ENCODE measurements around the gene KLHDC1.
"Not testable (repeated sequence)": the region's sequence is repeated elsewhere in the genome, so short reads cannot be mapped to it uniquely, and the experiment has no call there.

The KLHDC1 gene

DNA sequence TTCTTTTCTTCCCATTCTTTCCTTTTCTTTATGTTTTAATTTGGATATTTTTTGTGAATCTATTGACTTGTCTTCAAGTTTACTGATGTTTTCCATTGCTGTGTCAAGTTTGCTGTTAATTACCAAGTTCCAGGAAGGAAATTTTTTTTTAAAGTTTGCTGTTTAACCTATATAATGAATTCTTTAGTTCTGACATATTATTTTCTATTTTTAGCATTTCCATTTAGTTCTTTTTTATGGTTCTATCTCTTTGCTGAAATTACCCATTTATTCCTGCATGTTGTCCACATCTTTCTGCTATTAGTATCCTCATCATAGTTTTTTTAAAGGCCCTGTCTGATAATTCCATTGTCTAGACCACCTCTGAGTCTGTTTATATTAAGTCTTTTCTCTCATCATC, 27.8 kb downstream of the KLHDC1 start:
- no peak for DNase-seq
- intact Hi-C loops (cut with DNase I): no loop called here

DNA sequence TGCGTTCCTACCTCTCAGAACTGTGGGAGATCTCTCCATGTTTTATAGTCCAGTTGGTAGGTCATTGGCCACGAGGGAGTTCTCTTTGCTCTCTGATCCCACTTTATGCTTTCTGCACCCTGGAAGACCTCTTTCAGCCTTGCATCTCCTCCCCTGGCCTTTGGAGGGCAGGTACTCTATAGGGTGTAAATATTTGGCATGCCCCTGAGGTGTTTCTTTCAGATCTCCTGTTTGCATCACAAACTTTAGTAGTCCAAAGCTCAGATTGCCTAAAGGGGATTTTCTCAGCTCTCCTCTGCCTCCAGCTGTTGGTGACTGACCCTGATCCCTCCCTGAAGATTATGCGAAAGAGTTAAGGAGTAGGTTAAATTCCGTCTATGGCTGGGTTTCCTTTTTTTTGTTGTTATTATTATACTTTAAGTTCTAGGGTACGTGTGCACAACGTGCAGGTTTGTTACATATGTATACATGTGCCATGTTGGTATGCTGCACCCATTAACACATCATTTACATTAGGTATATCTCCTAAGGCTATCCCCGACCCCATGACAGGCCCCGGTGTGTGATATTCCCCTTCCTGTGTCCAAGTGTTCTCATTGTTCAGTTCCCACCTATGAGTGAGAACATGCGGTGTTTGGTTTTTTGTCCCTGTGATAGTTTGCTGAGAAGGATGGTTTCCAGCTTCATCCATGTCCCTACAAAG, 29.0 kb downstream of the KLHDC1 start:
- DNase-seq; intact Hi-C loops (cut with DNase I): not testable (repeated sequence)

DNA sequence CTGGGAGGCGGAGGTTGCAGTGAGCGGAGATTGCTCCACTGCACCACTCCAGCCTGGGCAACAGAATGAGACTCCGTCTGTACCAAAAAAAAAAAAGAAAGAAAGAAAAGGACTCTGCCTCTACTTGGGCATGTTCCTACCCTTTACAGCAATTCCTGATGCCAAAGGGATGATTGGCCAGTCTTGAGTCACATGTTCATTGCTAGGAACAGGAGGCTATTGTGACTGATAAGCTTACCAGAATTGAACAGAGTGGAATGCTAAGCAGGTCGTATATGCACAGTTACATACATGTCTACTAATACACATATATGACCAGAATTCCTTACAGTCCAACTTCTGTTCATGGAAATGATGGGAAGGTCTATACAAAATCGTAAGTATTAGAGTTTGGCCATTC, 34.3 kb downstream of the KLHDC1 start:
- intact Hi-C loops (cut with DNase I): no loop called here

DNA sequence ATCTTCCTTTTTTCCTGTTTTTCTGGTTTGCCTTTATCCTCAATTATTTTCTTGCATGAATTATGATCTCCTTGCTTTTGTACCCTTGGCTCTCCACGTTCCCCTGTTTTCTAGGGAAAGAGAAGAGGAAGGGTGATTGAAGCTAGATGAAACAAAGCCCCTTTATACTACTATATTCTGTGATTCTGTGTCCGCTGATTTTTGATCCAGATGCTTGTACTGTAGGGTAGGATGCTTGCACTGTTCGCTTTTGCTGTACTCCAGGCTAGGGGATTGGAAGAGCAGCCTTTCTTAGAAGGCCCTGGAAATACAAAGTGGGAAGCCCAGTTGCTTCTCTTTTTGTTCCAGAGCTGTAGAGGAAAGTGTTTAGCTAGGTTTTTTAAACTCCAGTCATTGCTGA, 40.0 kb downstream of the KLHDC1 start:
- no peak for DNase-seq
- intact Hi-C loops (cut with DNase I): no loop called here

More for the DNA sequence above, 34.3 kb downstream of the KLHDC1 start:
- DNase-seq: no peak

DNA sequence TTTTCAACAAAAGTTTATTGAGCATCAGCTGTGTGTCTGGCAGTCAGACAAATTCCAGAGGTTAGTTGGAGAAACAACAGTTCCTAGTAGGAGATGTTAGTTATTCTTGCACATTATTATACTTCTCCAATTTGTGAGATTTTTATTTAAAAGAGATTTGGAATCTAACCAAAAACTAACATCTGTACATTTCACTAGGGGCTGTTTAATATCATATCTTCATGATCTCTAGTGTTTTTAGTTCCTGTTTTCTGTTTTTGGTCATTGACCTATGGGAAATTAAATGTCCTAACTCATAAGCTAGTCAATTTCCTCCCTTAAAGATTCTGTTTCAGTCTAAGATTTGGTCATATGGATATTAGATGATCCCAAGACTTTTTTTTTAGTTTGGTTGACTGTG, 40.9 kb downstream of the KLHDC1 start:
- no peak for DNase-seq
- intact Hi-C loops (cut with DNase I): no loop called here

DNA sequence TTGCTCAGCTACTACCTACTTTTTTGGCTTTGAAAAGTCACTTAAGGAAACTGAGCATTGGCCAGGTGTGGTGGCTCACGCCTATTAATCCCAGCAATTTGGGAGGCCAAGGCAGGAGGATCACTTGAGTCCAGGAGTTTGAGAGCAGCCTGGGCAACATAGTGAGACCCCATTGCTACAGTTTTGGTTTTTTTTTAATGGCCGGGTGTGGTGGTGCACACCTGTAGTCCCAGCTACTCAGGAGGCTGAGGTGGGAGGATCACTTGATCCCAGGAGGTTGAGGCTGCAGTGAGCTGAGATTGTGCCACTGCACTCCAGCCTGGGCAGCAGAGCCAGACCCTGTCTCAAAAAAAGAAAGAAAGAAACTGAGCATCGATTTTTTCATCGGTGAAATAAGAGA, 42.7 kb downstream of the KLHDC1 start:
- DNase-seq; intact Hi-C loops (cut with DNase I): not testable (repeated sequence)

DNA sequence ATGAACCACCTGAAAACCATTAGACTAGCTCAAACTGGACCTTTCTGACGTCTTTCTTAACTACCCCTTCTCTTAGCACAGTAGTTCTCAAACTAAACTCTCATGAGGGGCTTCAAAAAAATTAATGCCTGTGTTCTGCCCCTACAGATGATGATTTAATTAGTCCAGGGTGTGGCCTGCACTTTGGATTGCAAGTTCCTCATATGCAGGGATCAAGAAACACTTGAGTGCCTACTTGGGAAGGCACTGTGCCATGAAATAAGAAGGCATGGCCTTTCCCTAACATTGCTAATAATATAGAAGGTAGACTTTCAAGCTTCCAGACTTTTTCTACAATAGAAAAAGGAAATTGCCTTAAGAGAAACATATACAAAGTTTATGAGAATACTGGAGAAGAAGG, 52.3 kb downstream of the KLHDC1 start:
- intact Hi-C loops (cut with DNase I): no loop called here
- no peak for DNase-seq

DNA sequence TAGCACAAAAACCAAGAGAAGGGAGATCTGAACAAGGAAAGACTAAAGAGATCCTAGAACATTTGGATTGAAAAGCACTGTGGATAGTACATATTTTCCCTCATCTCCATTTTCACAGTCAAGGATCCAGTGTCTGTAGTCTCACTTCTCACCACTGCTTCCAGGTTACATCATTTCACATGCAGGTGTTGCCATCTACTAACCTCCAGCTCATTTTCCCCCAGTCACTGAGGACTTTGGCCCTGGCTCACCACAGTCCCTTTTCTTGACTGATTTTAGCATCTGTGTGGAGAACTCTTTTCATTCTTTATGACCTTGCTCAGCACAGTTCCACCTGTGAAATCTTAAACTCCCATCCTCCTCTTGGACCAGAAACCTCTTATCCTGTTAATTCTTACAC, 53.6 kb downstream of the KLHDC1 start:
- DNase-seq; intact Hi-C loops (cut with DNase I): not testable (repeated sequence)

DNA sequence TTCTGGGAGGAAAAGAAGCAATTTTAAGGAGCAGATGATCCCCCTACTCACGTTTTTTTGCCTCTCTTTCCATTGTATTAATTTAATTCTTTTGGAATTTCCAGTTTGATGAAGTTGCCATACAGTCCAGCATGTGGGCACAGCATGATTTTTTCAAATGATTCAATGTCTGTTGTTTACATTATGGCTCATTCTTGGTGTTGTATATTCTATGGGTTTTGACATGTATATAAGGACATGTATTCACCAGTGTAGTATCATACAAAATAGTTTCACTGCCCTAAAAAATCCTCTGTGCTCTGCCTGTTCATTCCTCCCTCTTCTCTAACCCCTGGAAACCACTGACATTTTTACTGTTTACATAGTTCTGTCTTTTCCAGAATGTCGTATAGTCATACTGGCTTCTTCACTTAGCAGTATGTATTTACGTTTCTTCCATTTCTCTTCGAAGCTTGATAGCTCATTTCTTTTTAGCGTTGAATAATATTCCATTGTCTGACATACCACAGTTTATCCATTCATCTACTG, 61.7 kb downstream of the KLHDC1 start:
- intact Hi-C loops (cut with DNase I): no loop called here
- DNase-seq: no peak

DNA sequence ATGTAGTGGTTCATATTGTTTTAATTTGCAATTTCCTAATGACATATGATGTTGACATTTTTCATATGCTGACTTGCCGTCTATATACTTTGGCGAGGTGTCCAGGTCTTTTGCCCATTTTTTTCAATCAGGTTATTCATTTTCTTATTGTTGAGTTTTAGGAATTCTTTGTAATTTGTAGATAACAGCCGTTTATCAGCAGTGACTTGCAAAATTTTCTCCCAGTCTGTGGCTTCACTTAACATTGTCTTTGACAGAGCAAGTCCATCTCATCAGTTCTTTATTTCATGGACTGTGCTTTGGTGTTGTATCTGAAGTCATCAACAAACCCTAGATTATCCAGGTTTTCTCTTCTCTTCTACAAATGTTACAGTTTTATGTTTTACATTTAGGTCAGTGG, 62.5 kb downstream of the KLHDC1 start:
- intact Hi-C loops (cut with DNase I): no loop called here
- no peak for DNase-seq

DNA sequence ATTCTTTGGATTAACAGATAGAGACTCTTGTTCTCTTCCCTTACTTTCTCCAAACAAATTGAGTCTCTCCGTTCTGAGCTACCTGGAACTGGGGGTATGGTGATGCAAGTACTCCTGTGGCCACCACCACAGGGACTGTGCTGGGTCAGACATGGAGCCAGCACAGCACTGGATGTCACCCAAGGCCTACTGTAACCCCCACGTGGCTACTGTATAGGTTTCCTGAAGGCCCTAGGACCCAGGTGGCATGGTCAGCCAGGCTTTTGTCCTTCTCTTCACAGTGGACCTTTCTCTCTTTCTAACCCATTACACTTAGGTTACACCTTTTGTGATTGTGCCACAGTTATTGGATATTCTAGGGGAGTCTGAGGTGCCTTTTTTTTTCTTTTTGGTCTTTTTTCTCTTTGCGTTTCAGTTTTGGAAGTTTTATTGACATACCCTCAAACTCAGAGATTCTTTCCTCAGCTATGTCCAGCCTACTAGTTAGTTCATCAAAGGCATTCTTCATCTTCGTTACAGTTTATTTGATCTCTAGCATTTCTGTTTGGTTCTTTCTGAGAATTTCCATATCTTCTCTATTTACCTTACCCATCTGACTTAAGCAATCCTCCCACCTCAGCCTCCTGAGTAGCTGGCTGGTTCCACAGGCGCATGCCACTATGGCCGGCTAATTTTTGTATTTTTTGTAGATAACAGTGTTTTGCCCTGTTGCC, 69.1 kb downstream of the KLHDC1 start:
- DNase-seq: no peak
- intact Hi-C loops (cut with DNase I): no loop called here

DNA sequence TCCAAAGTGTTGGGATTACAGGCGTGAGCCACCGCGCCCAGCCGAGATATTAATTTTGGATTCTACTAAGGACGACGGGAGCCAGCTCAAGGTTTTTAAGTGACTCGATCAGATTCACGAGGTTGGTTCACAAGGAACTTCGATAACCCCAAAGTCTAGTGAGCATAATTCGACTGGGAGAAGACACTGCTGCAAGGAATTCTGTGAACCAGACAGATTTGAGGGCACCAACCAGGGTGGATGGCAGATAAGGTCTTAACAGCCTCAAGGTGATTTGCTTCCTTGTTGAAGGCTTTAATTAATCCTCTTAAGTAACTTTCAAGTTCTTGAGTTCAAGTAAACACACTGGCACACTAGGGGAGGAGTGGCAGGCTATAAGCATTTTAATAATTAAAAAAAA, 73.9 kb downstream of the KLHDC1 start:
- peak in 1 of 10 donors; percentile 76 for DNase-seq
- intact Hi-C loops (cut with DNase I): no loop called here

DNA sequence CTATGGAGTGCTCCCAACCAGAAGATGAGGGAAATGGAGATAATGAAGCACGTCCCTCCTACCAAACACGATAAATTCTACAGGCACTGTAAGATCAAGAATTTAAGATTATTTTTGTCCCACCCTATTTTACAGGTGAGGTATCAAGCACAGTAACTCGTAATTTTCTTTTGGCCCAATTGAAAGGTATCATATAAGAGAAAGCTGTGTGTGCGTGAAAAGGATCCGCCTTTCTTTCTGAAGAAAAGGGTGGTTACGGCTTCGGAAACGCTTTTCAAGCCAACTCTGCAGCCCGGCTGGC, 74.3 kb downstream of the KLHDC1 start:
- intact Hi-C loops (cut with DNase I): no loop called here

DNA sequence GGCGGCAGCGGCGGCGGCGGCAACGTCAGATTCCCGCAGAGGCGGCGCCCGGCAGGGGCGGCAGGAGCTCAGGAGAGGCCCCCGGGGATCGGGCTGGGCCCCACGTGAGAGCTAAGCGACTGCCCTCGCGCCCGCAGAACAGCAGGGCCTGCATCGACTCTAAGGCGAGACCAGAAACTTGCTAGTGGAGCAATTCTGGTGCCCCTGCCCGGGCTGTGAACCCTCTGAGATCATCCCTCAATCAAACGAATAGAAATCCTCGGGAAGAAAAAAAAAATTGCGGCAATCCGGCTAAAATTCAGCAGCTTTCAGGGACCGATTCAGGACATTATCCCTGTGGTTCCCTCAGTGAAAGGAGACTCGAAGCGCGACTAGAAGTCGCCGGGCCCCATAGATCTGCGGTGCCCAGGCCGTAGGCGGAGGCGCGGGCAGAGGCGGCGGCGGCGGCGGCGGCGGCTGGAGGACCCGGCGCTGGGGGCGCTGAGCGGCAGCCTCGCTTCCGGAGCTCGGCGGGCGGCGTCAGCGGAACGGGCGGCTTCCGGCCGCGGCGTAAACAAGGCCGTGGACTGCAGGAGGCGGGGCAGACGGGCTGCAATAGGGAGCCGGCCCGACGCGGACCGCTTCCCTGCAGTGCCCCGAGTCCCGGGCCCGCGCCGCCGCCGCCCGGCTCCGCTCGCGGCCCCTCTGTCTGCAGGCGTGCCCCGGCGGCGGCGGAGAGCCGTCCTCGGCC, 74.8 kb downstream of the KLHDC1 start, which contains the start of gene KLHDC2:
Gene KLHDC2 (plus strand): TSS at position 583 of the 730 bp plus-strand sequence. CDS start 316 bp downstream, outside the sequence.
- intact Hi-C loops (cut with DNase I): loop anchor here (1.0 to 2.0 kb wide), 2 partner anchors 75 to 133 kb away; partner anchors contain the start of gene KLHDC1
- peak; percentile 80 to 98 (median 88) for DNase-seq

More for the DNA sequence above, 74.3 kb downstream of the KLHDC1 start:
- DNase-seq: no peak

DNA sequence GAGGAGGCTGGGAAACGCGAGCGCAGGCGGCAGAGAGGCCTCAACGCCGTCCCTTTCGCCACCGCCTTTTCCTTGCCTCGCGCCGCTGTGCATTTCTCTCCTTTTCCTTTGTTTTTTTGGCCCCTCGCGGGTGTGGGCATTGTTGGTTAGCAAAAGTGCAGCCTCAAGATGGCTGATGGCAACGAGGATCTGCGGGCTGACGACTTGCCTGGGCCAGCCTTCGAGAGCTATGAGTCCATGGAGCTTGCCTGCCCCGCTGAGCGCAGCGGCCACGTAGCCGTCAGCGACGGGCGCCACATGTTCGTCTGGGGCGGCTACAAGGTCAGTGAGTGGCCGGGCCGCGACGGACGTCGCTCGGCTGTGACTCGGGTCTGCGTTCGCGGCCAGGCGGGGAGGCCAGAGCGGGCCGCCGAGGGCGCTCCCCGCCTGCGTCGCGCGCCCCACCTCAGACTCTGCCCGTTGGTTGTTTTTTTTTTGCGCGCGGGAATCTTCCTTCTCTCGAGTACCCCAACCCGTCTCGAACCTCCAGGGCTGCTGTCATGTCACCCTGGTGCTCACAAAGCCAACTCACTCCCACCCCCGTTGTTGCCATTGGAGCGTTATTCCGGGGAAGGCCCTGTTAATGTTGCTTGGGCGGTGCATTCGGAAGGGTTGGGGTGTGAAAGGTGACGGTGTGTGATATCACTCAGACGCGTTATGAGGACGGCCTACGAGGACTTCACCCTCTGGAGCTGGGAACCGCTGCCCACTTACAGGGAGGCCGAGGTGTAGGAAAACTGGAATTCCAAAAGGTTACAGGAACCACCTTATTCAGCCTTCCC, 75.6 kb downstream of the KLHDC1 start:
- peak; percentile 20 to 92 (median 40) for DNase-seq
- intact Hi-C loops (cut with DNase I): loop anchor here (1.0 to 2.0 kb wide), 2 partner anchors 76 to 134 kb away; partner anchors contain the start of gene KLHDC1

DNA sequence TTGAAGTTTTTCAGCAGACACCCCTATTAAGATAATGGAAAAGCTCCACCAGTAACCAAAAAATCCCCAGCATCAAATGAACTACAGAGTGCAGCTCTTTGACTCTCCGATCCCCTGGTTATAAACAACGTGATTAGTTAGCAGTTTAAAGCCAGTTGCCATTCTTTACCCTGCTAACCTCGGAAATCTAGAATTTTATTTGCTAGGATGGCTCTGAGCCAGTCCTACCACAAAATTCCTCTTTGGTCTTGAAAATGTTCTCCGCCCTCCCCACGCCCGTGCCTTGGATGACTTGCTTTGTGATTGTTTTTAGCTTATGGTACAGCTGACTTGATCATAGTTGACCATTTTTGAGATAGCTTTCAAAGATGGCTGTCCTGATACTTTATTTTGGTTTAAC, 76.3 kb downstream of the KLHDC1 start:
- intact Hi-C loops (cut with DNase I): loop anchor here (2.0 kb wide), 1 partner anchor 76 kb away; the partner anchor contains the start of gene KLHDC1
- no peak for DNase-seq

DNA sequence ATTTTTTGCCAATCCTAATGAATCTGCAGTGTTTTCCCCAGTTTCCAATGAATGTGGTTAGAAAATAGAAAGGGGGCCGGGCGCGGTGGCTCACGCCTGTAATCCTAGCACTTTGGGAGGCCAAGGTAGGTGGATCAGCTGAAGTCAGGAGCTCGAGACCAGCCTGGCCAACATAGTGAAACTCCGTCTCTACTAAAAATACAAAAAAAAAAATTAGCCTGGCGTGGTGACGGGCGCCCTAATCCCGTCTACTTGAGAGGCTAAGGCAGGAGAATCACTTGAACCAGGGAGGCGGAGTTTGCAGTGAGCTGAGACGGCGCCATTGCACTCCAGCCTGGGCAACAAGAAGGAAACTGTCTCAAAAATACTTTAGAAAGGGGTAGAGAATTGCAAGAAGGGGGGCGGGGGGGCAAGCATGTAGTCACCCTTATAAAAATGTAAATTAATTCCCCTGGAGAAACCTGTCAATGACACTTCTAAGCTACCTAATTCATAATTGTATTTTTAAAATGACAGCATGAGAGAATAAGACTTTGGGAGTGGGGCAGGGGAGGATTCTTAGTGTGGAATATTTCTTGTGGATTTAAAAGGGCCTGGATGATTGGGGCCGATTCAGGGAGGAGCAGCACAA, 76.8 kb downstream of the KLHDC1 start:
- DNase-seq: peak in 1 of 10 donors; percentile 59
- intact Hi-C loops (cut with DNase I): loop anchor here (2.0 kb wide), 1 partner anchor 77 kb away; the partner anchor contains the start of gene KLHDC1

DNA sequence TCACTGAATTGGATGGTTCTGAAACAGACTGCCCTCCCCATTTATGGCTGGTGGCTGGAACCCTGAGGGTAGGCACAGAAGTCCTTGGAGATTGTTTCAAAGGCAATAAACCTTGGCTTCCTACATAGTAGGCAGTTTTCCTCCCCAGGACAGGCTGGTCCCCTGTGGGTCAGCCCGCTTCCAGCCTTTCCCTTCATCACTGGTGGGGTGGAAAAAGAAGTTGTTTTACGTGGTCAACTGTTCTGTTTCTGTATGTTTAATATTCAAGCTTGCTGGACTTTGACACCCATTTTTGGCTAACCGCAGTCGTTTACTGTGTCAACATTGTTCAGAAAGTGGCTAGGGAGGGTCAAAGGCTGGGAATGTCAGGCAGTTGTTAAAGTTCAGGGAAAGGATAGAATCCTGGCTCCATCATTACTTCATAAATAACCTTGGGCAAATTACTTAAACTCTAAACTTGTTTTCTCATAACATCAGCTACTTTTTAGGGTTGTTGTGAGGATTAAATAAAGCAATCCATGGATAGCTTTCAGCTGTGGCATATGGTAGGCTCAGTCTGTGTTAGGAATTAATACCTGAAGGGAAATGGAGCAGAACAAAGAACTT, 77.4 kb downstream of the KLHDC1 start:
- intact Hi-C loops (cut with DNase I): no loop called here
- no peak for DNase-seq

DNA sequence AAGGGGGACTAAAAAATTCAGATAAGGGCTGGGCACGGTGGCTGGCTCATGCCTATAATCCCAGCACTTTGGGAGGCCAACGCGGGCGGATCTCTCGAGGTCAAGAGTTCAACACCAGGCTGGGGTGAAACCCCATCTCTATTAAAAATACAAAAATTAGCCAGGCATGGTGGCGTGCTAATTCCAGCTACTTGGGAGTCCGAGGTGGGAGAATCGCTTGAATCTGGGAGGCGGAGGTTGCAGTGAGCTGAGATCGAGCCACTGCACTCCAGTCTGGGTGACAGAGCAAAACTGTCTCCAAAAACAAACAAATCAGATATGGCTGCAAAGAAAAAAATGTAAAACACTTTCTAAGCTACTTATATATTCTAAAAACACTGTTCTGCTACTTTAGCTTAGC, 78.8 kb downstream of the KLHDC1 start:
- DNase-seq; intact Hi-C loops (cut with DNase I): not testable (repeated sequence)

Data from posterior cingulate gyrus (tissue), 11 donors.